Uterus (tissue), 4 donors: ENCODE data around the gene PDZD11. TPM values are rescaled to one million over a fixed set of nuclear protein-coding genes. Genes with fewer than 3 reads are reported as not detected.

ENCODE experiments used
- DNase-seq, 2 donors: peaks; one replicate each; pipeline ENCODE4 v3.0.0-alpha.2; 2019 to 2020
- H3K27ac ChIP-seq, 2 donors: fragments of 200-600 bp; sonication (generic); 1 replicate in 1 of 2; 2 replicates in 1 of 2; pipeline ENCODE4 v1.5.1; 2016 to 2018
- H3K27me3 ChIP-seq, 2 donors: fragments of 200-600 bp; sonication (generic); one replicate each; pipeline ENCODE4 v1.5.1; 2018 to 2019; ENCODE audit warnings: control low read depth in 1 of 2
- H3K36me3 ChIP-seq, 2 donors: fragments of 200-600 bp; sonication (generic); one replicate each; pipeline ENCODE4 v1.5.1; 2019; ENCODE audit warnings: control low read depth in 1 of 2
- H3K4me1 ChIP-seq, 2 donors: fragments of 200-600 bp; sonication (generic); one replicate each; pipeline ENCODE4 v1.5.1; 2018 to 2019; ENCODE audit warnings: control low read depth in 1 of 2
- H3K4me3 ChIP-seq, 2 donors: fragments of 200-600 bp; sonication (generic); 1 replicate in 1 of 2; 2 replicates in 1 of 2; pipeline ENCODE4 v1.5.1; 2018 to 2019; ENCODE audit warnings: mild to moderate bottlenecking in 1 of 2
- H3K9me3 ChIP-seq, 2 donors: fragments of 200-600 bp; sonication (generic); one replicate each; pipeline ENCODE4 v1.5.1; 2019; ENCODE audit warnings: control low read depth in 1 of 2
- CTCF ChIP-seq, 4 experiments: fragments of 200-600 bp in 2 of 4; fragments of 450-650 bp in 2 of 4; sonication (generic) in 2 of 4; IDR thresholded peaks; one replicate each; pipeline ENCODE4 v1.5.1; 2016 to 2019; ENCODE audit warnings: antibody characterized with exemption in 4 of 4, mild to moderate bottlenecking in 2 of 4, moderate library complexity in 1 of 4
- POLR2A ChIP-seq, 2 donors: fragments of 450-650 bp; IDR thresholded peaks; one replicate each; pipeline ENCODE4 v1.6.1; 2016; ENCODE audit warnings: antibody characterized with exemption in 2 of 2, mild to moderate bottlenecking in 1 of 2, moderate library complexity in 1 of 2
- intact Hi-C: fragments of 100-400 bp; cut with DNase I; formaldehyde crosslinking; loops from one replicate; pipeline ENCODE4 v1.15.1; 2023; ENCODE audit warnings: low total_unique reads
- total RNA-seq, 4 donors: library from RNA; depleted of rRNA in 3 of 4; stranded (reverse); fragments of >200 nt in 3 of 4; gene quantifications; one replicate each; pipeline versions ENCODE4 v1.1.0 to v1.2.4, GENCODE V29; 2014 to 2023
- donor health status: DM: yes; HTN: yes; CAD: no.

The PDZD11 gene
- total RNA-seq, 4 donors from 2014 or later, result 16.3 to 49.2 (median 25.6) TPM

- TF ChIP-seq CTCF (IDR thresholded peaks at IDR 0.05) (no peak), POLR2A (IDR thresholded peaks at IDR 0.05) (no peak)
- H3K9me3 ChIP-seq, result no peaks in the 10 kb centered on the region
- H3K36me3 ChIP-seq, result no peaks in the 10 kb centered on the region
- no peak for DNase-seq
- H3K4me3 ChIP-seq, result no peak overlapping the region
- intact Hi-C loops, result no loop called here
- H3K4me1 ChIP-seq, result no peaks in the 10 kb centered on the region
- no peak overlapping the region for H3K27ac ChIP-seq
- peaks cover 0 to 5% of the 10 kb centered on the region in 2 donors for H3K27me3 ChIP-seq
These were observed 34.3 kb downstream of the PDZD11 start for GRCh38 chrX:70255452-70255851.

- H3K27ac ChIP-seq, result no peak overlapping the region
- no peaks in the 10 kb centered on the region for H3K4me1 ChIP-seq
- H3K36me3 ChIP-seq, result no peaks in the 10 kb centered on the region
- TF ChIP-seq CTCF (IDR thresholded peaks at IDR 0.05) (no peak), POLR2A (IDR thresholded peaks at IDR 0.05) (no peak)
- no peak for DNase-seq
- peaks cover 0 to 5% of the 10 kb centered on the region in 2 donors for H3K27me3 ChIP-seq
- H3K4me3 ChIP-seq, result no peak overlapping the region
- intact Hi-C loops, result no loop called here
- no peaks in the 10 kb centered on the region for H3K9me3 ChIP-seq
These were observed 34.8 kb downstream of the PDZD11 start for GRCh38 chrX:70254909-70255308.

GRCh38 chrX:70254063-70254400 is 35.7 kb downstream of the PDZD11 start:
- DNase-seq, result no peak
- Histone ChIP-seq H3K9me3 (no peaks in the 10 kb centered on the region), H3K4me1 (no peaks in the 10 kb centered on the region), H3K4me3 (no peak overlapping the region), H3K36me3 (no peaks in the 10 kb centered on the region), H3K27me3 (peaks cover 0 to 5% of the 10 kb centered on the region in 2 donors), H3K27ac (no peak overlapping the region)
- intact Hi-C loops, result no loop called here
- TF ChIP-seq POLR2A (IDR thresholded peaks at IDR 0.05), result no peak
- TF ChIP-seq CTCF (IDR thresholded peaks at IDR 0.05), result no peak

- DNase-seq, result no peak
- intact Hi-C loops, result no loop called here
- no peaks in the 10 kb centered on the region for H3K4me1 ChIP-seq
- peaks cover 0 to 5% of the 10 kb centered on the region in 2 donors for H3K27me3 ChIP-seq
- H3K4me3 ChIP-seq, result no peak overlapping the region
- no peak overlapping the region for H3K27ac ChIP-seq
- no peaks in the 10 kb centered on the region for H3K9me3 ChIP-seq
- TF ChIP-seq POLR2A (IDR thresholded peaks at IDR 0.05), result no peak
- H3K36me3 ChIP-seq, result no peaks in the 10 kb centered on the region
These were observed 36.2 kb downstream of the PDZD11 start for GRCh38 chrX:70253377-70254062.

GRCh38 chrX:70252491-70252890 is 37.2 kb downstream of the PDZD11 start:
- Histone ChIP-seq H3K27me3 (peaks cover 0 to 5% of the 10 kb centered on the region in 2 donors), H3K9me3 (no peaks in the 10 kb centered on the region), H3K4me3 (no peak overlapping the region), H3K27ac (no peak overlapping the region), H3K36me3 (no peaks in the 10 kb centered on the region), H3K4me1 (no peaks in the 10 kb centered on the region)
- TF ChIP-seq CTCF (IDR thresholded peaks at IDR 0.05) (no peak), POLR2A (IDR thresholded peaks at IDR 0.05) (no peak)
- intact Hi-C loops, result no loop called here
- DNase-seq, result no peak

- Histone ChIP-seq H3K27me3 (no peaks in the 10 kb centered on the region), H3K27ac (no peak overlapping the region), H3K4me3 (no peak overlapping the region), H3K9me3 (no peaks in the 10 kb centered on the region), H3K4me1 (no peaks in the 10 kb centered on the region), H3K36me3 (no peaks in the 10 kb centered on the region)
- no peak for DNase-seq
- TF ChIP-seq POLR2A (IDR thresholded peaks at IDR 0.05), result no peak
- TF ChIP-seq CTCF (IDR thresholded peaks at IDR 0.05), result no peak
- intact Hi-C loops, result no loop called here
These were observed 42.5 kb downstream of the PDZD11 start for GRCh38 chrX:70247252-70247651.
